ENCODE measurements around the gene CERT1.
A peak's percentile ranks its signal among the peaks of the same experiment; 100 is the strongest.
"Not testable (repeated sequence)": the region's sequence is repeated elsewhere in the genome, so short reads cannot be mapped to it uniquely, and the experiment has no call there.

CERT1 gene

GRCh38 chr5:75509956-75510355, 1.5 kb downstream of the CERT1 start:
- WGBS (ENCODE audit: extremely low coverage, insufficient coverage, insufficient read length) = no CpG with 5 or more reads among the region's 1 CpG
- Histone ChIP-seq H3K14ac (ENCODE audit: low read length) (no peak overlapping the region), H3K4me1 (ENCODE audit: control insufficient read depth in 1 of 2, insufficient read depth in 2 of 2, low read length in 2 of 2) (peaks cover 0 to 2% of the 10 kb centered on the region in 2 experiments), H2AK5ac (ENCODE audit: low read length) (no peak overlapping the region), H4K12ac (ENCODE audit: low read depth, low read length) (no peak overlapping the region), H4K8ac (ENCODE audit: low read depth, low read length) (no peak overlapping the region), H4K91ac (ENCODE audit: low read depth, low read length) (no peak overlapping the region), H3K27ac (ENCODE audit: low read depth, low read length) (no peak overlapping the region), H2AFZ (ENCODE audit: insufficient read depth, low read length, poor library complexity) (no peak overlapping the region), H3K79me1 (ENCODE audit: low read length) (peaks cover 7% of the 10 kb centered on the region), H2BK5ac (ENCODE audit: low read depth, low read length, poor library complexity) (no peak overlapping the region), H3K4me3 (ENCODE audit: low read depth, low read length) (no peak overlapping the region), H3K4ac (ENCODE audit: low read depth, low read length) (peak overlapping the region; percentile 14), H3K36me3 (ENCODE audit: control insufficient read depth in 1 of 2, insufficient read depth in 2 of 2, low read length in 2 of 2) (peaks cover 0 to 1% of the 10 kb centered on the region in 2 experiments), H3K4me2 (ENCODE audit: low read length) (peak overlapping the region; percentile 50), H3K27me3 (ENCODE audit: insufficient read depth, low read length) (no peaks in the 10 kb centered on the region), H2BK12ac (ENCODE audit: low read length) (no peak overlapping the region), H3K79me2 (ENCODE audit: control insufficient read depth, insufficient read depth, low read length, poor library complexity) (peaks cover 10% of the 10 kb centered on the region), H3K9ac (ENCODE audit: low read length) (no peak overlapping the region), H3K18ac (ENCODE audit: low read length) (no peak overlapping the region), H3K9me3 (ENCODE audit: insufficient read depth, low read depth, low read length) (no peaks in the 10 kb centered on the region), H3K23ac (ENCODE audit: low read length) (no peak overlapping the region), H2BK120ac (ENCODE audit: insufficient read depth, low read length, poor library complexity) (no peak overlapping the region)
- peak in 1 of 2 donors; percentile 19 for DNase-seq

GRCh38 chr5:75509546-75509945, 1.9 kb downstream of the CERT1 start:
- WGBS (ENCODE audit: extremely low coverage, insufficient coverage, insufficient read length) = no CpG with 5 or more reads among the region's 4 CpGs

GRCh38 chr5:75507841-75508240, 3.6 kb downstream of the CERT1 start:
- Histone ChIP-seq H3K36me3 (ENCODE audit: control insufficient read depth in 1 of 2, insufficient read depth in 2 of 2, low read length in 2 of 2) (peaks cover 0 to 1% of the 10 kb centered on the region in 2 experiments), H3K79me1 (ENCODE audit: low read length) (peaks cover 7% of the 10 kb centered on the region), H3K4me3 (ENCODE audit: low read depth, low read length) (no peak overlapping the region), H3K23ac (ENCODE audit: low read length) (no peak overlapping the region), H3K4me1 (ENCODE audit: control insufficient read depth in 1 of 2, insufficient read depth in 2 of 2, low read length in 2 of 2) (peaks cover 0 to 2% of the 10 kb centered on the region in 2 experiments), H2AFZ (ENCODE audit: insufficient read depth, low read length, poor library complexity) (no peak overlapping the region), H2AK5ac (ENCODE audit: low read length) (no peak overlapping the region), H3K14ac (ENCODE audit: low read length) (no peak overlapping the region), H3K27ac (ENCODE audit: low read depth, low read length) (no peak overlapping the region), H3K9me3 (ENCODE audit: insufficient read depth, low read depth, low read length) (no peaks in the 10 kb centered on the region), H3K27me3 (ENCODE audit: insufficient read depth, low read length) (no peaks in the 10 kb centered on the region), H3K9ac (ENCODE audit: low read length) (no peak overlapping the region), H3K79me2 (ENCODE audit: control insufficient read depth, insufficient read depth, low read length, poor library complexity) (peaks cover 10% of the 10 kb centered on the region), H3K4me2 (ENCODE audit: low read length) (no peak overlapping the region), H4K8ac (ENCODE audit: low read depth, low read length) (no peak overlapping the region), H2BK120ac (ENCODE audit: insufficient read depth, low read length, poor library complexity) (no peak overlapping the region), H3K18ac (ENCODE audit: low read length) (no peak overlapping the region), H2BK5ac (ENCODE audit: low read depth, low read length, poor library complexity) (no peak overlapping the region), H4K91ac (ENCODE audit: low read depth, low read length) (no peak overlapping the region), H4K12ac (ENCODE audit: low read depth, low read length) (no peak overlapping the region), H3K4ac (ENCODE audit: low read depth, low read length) (no peak overlapping the region), H2BK12ac (ENCODE audit: low read length) (no peak overlapping the region)
- DNase-seq = no peak
- WGBS (ENCODE audit: extremely low coverage, insufficient coverage, insufficient read length) = no CpG with 5 or more reads among the region's 1 CpG

More at GRCh38 chr5:75509546-75509945, 1.9 kb downstream of the CERT1 start:
- Histone ChIP-seq H3K18ac (ENCODE audit: low read length) (no peak overlapping the region), H4K12ac (ENCODE audit: low read depth, low read length) (no peak overlapping the region), H3K9me3 (ENCODE audit: insufficient read depth, low read depth, low read length) (no peaks in the 10 kb centered on the region), H4K8ac (ENCODE audit: low read depth, low read length) (no peak overlapping the region), H2BK12ac (ENCODE audit: low read length) (no peak overlapping the region), H2AK5ac (ENCODE audit: low read length) (no peak overlapping the region), H2AFZ (ENCODE audit: insufficient read depth, low read length, poor library complexity) (no peak overlapping the region), H3K79me2 (ENCODE audit: control insufficient read depth, insufficient read depth, low read length, poor library complexity) (peaks cover 10% of the 10 kb centered on the region), H3K23ac (ENCODE audit: low read length) (no peak overlapping the region), H2BK120ac (ENCODE audit: insufficient read depth, low read length, poor library complexity) (no peak overlapping the region), H3K4ac (ENCODE audit: low read depth, low read length) (no peak overlapping the region), H3K9ac (ENCODE audit: low read length) (no peak overlapping the region), H3K27ac (ENCODE audit: low read depth, low read length) (no peak overlapping the region), H2BK5ac (ENCODE audit: low read depth, low read length, poor library complexity) (no peak overlapping the region), H4K91ac (ENCODE audit: low read depth, low read length) (no peak overlapping the region), H3K36me3 (ENCODE audit: control insufficient read depth in 1 of 2, insufficient read depth in 2 of 2, low read length in 2 of 2) (peaks cover 0 to 1% of the 10 kb centered on the region in 2 experiments), H3K4me2 (ENCODE audit: low read length) (no peak overlapping the region), H3K4me1 (ENCODE audit: control insufficient read depth in 1 of 2, insufficient read depth in 2 of 2, low read length in 2 of 2) (peaks cover 0 to 2% of the 10 kb centered on the region in 2 experiments), H3K27me3 (ENCODE audit: insufficient read depth, low read length) (no peaks in the 10 kb centered on the region), H3K79me1 (ENCODE audit: low read length) (peaks cover 7% of the 10 kb centered on the region), H3K14ac (ENCODE audit: low read length) (no peak overlapping the region), H3K4me3 (ENCODE audit: low read depth, low read length) (no peak overlapping the region)
- no peak for DNase-seq

GRCh38 chr5:75505112-75505511, 6.3 kb downstream of the CERT1 start:
- H3K9ac ChIP-seq (ENCODE audit: low read length); H3K4me2 ChIP-seq (ENCODE audit: low read length); H3K79me2 ChIP-seq (ENCODE audit: control insufficient read depth, insufficient read depth, low read length, poor library complexity); H3K18ac ChIP-seq (ENCODE audit: low read length); H2BK12ac ChIP-seq (ENCODE audit: low read length); DNase-seq; H3K79me1 ChIP-seq (ENCODE audit: low read length); H3K23ac ChIP-seq (ENCODE audit: low read length); H2AFZ ChIP-seq (ENCODE audit: insufficient read depth, low read length, poor library complexity); H4K8ac ChIP-seq (ENCODE audit: low read depth, low read length); H3K9me3 ChIP-seq (ENCODE audit: insufficient read depth, low read depth, low read length); H3K4me3 ChIP-seq (ENCODE audit: low read depth, low read length); H3K27me3 ChIP-seq (ENCODE audit: insufficient read depth, low read length); H2BK5ac ChIP-seq (ENCODE audit: low read depth, low read length, poor library complexity); H4K91ac ChIP-seq (ENCODE audit: low read depth, low read length); H3K14ac ChIP-seq (ENCODE audit: low read length); H2AK5ac ChIP-seq (ENCODE audit: low read length); H3K27ac ChIP-seq (ENCODE audit: low read depth, low read length); H2BK120ac ChIP-seq (ENCODE audit: insufficient read depth, low read length, poor library complexity); H3K4me1 ChIP-seq (ENCODE audit: control insufficient read depth in 1 of 2, insufficient read depth in 2 of 2, low read length in 2 of 2); H3K36me3 ChIP-seq (ENCODE audit: control insufficient read depth in 1 of 2, insufficient read depth in 2 of 2, low read length in 2 of 2); H4K12ac ChIP-seq (ENCODE audit: low read depth, low read length); H3K4ac ChIP-seq (ENCODE audit: low read depth, low read length): not testable (repeated sequence)
- WGBS (ENCODE audit: extremely low coverage, insufficient coverage, insufficient read length) = no CpG with 5 or more reads among the region's 5 CpGs
